HEK293 (cell line): ENCODE results near the gene HMGXB4.

Source experiments
- CTCF ChIP-seq: fragments of 450-650 bp; formaldehyde crosslinking; IDR thresholded peaks from 2 replicates; pipeline ENCODE4 v1.5.1; 2016; ENCODE audit warnings: missing biosample characterization, missing genetic modification characterization
- HOXA7 ChIP-seq: sonication (generic); formaldehyde crosslinking; IDR thresholded peaks from 2 replicates; pipeline ENCODE4 v1.8.1; 2022; ENCODE audit warnings: missing genetic modification reagents, borderline replicate concordance
- TCF7L2 ChIP-seq: IDR thresholded peaks from 2 replicates; pipeline ENCODE4 v1.6.1; 2011; ENCODE audit warnings: low read depth, mild to moderate bottlenecking, inconsistent platforms, low read length, moderate library complexity, borderline replicate concordance
- ZNF239 ChIP-seq: fragments of 450-650 bp; formaldehyde crosslinking; IDR thresholded peaks from 2 replicates; pipeline ENCODE4 v1.5.1; 2016; ENCODE audit warnings: missing biosample characterization, missing genetic modification characterization
- ZNF776 ChIP-seq: fragments of 450-650 bp; formaldehyde crosslinking; IDR thresholded peaks from 2 replicates; pipeline ENCODE4 v1.5.0; 2017; ENCODE audit warnings: missing biosample characterization, missing genetic modification characterization, borderline replicate concordance

GRCh38 chr22:35324762-35325161, 67.5 kb downstream of the HMGXB4 start:
- no peak for TF ChIP-seq HOXA7 (CRISPR knock-in tag)
- no peak for TF ChIP-seq TCF7L2
- TF ChIP-seq ZNF776 (tag by site-specific recombination): no peak
- TF ChIP-seq CTCF (tag by site-specific recombination): no peak
- no peak for TF ChIP-seq ZNF239 (tag by site-specific recombination)
